Pancreas (tissue), 10 donors: ENCODE results near the gene SRPRB. TPM values are rescaled to one million over a fixed set of nuclear protein-coding genes. Genes with fewer than 3 reads are reported as not detected.

Experiments used
- ATAC-seq, 4 donors: fragments of 200-7000 bp; cut with Tn5 transposase; one replicate each; pipeline versions ENCODE4 v1.8.0 to v1.9.1; 2020; ENCODE audit warnings: mild to moderate bottlenecking in 4 of 4, moderate library complexity in 4 of 4
- DNase-seq, 6 donors: peaks; one replicate each; pipeline ENCODE4 v3.0.0-alpha.2; 2020
- FAIRE-seq: peaks from 2 replicates; lab custom pipeline; 2012; peaks lifted over from hg19 to GRCh38; lab: Jason Lieb, UNC
- H3K27ac ChIP-seq, 4 donors: fragments of 200-600 bp; sonication (generic); 1 replicate in 3 of 4; 2 replicates in 1 of 4; pipeline versions ENCODE4 v1.5.0 to v1.8.0; 2020
- H3K27me3 ChIP-seq, 4 donors: fragments of 200-600 bp; one replicate each; pipeline ENCODE4 v1.8.0; 2021
- H3K36me3 ChIP-seq, 3 donors: fragments of 200-600 bp; sonication (generic) in 1 of 3; one replicate each; pipeline versions ENCODE4 v1.5.0 to v1.8.0; 2020 to 2021
- H3K4me1 ChIP-seq, 3 donors: fragments of 200-600 bp; one replicate each; pipeline ENCODE4 v1.8.0; 2021
- H3K4me3 ChIP-seq, 4 donors: fragments of 200-600 bp; sonication (generic) in 2 of 4; one replicate each; pipeline versions ENCODE4 v1.5.0 to v1.8.0; 2020 to 2021
- H3K9me3 ChIP-seq, 4 donors: fragments of 200-600 bp; one replicate each; pipeline ENCODE4 v1.8.0; 2021
- CTCF ChIP-seq, 4 donors: fragments of 200-600 bp; sonication (generic) in 3 of 4; IDR thresholded peaks; one replicate each; pipeline versions ENCODE4 v1.5.0 to v1.8.0; 2021; ENCODE audit warnings: antibody characterized with exemption in 4 of 4
- WGBS, 2 donors: extraction: QIAGEN DNeasy Blood & Tissue Kit; methylation state at CpG; one replicate each; pipeline ENCODE4 v1.1.7; 2013; 5-methylcytosine and 5-hydroxymethylcytosine counted together
- intact Hi-C, 3 donors: fragments of 100-400 bp; cut with DNase I; formaldehyde crosslinking; loops; one replicate each; pipeline versions ENCODE4 v1.11.1 to v1.14.2; 2022
- polyA plus RNA-seq, 2 donors: library from polyadenylated mRNA; stranded (reverse); fragments of 200-250 nt; gene quantifications; one replicate each; pipeline ENCODE4 v1.2.3, GENCODE V29; 2013
- total RNA-seq, 6 donors: library from RNA; stranded (reverse); fragmentation: NEBNext Ultra II Directional in 4 of 6; extraction: Animal tissue kit (Norgen Biotek cat#: 25700) in 4 of 6; gene quantifications; one replicate each; pipeline versions ENCODE4 v1.2.1 to v1.2.4, GENCODE V29; 2021 to 2023
- donor health status: healthy with polysubstance abuse.
- donor health status: DM: no; HTN: no; CAD: no; lungs with moderate emphysema.
- donor health status: DM: no; HTN: no; CAD: no.
- donor health status: control.
- donor health status: control.
- donor health status: Bipolar disorder and iron deficiency.
- donor health status: DM: yes; HTN: yes; CAD: no.
- donor health status: DM: no; HTN: no; CAD: no.
- donor health status: DM: no; HTN: no; CAD: no.
- donor health status: DM: yes; HTN: yes; CAD: no.

SRPRB gene
- total and polyA plus RNA-seq, 8 donors, result 37.0 to 132 (median 75.3) TPM

GRCh38 chr3:133835961-133836360 is 30.3 kb downstream of the SRPRB start:
- H3K9me3 ChIP-seq, result no peaks in the 10 kb centered on the region
- 81 to 82% methylated on average over 4 of the region's 4 CpGs for WGBS, 2 donors
- H3K36me3 ChIP-seq, result no peaks in the 10 kb centered on the region
- intact Hi-C loops, result no loop called here
- H3K4me1 ChIP-seq, result no peaks in the 10 kb centered on the region
- no peak overlapping the region for H3K4me3 ChIP-seq
- H3K27ac ChIP-seq, result no peak overlapping the region
- DNase-seq (peak in 1 of 6 donors; percentile 2), ATAC-seq (no peak), FAIRE-seq (no peak)
- TF ChIP-seq CTCF (IDR thresholded peaks at IDR 0.05), result no peak
- no peaks in the 10 kb centered on the region for H3K27me3 ChIP-seq

- Histone ChIP-seq H3K27me3 (no peaks in the 10 kb centered on the region), H3K27ac (no peak overlapping the region), H3K4me3 (no peak overlapping the region), H3K36me3 (no peaks in the 10 kb centered on the region), H3K4me1 (no peaks in the 10 kb centered on the region), H3K9me3 (no peaks in the 10 kb centered on the region)
- DNase-seq (no peak), ATAC-seq (no peak), FAIRE-seq (no peak)
- 82 to 84% methylated on average over 6 of the region's 6 CpGs for WGBS, 2 donors
- no peak for TF ChIP-seq CTCF (IDR thresholded peaks at IDR 0.05)
- intact Hi-C loops, result no loop called here
Observed at GRCh38 chr3:133836497-133837158, 31.0 kb downstream of the SRPRB start.

- Histone ChIP-seq H3K36me3 (no peaks in the 10 kb centered on the region), H3K27ac (no peak overlapping the region), H3K4me1 (no peaks in the 10 kb centered on the region), H3K4me3 (no peak overlapping the region), H3K9me3 (no peaks in the 10 kb centered on the region), H3K27me3 (no peaks in the 10 kb centered on the region)
- ATAC-seq, result no peak
- no peak for TF ChIP-seq CTCF (IDR thresholded peaks at IDR 0.05)
- 89 to 92% methylated on average over 22 of the region's 22 CpGs for WGBS, 2 donors
- DNase-seq, result peak in 1 of 6 donors; percentile 5
- no peak for FAIRE-seq
- intact Hi-C loops, result no loop called here
Observed at GRCh38 chr3:133837487-133838295, 32.1 kb downstream of the SRPRB start.

- H3K4me1 ChIP-seq, result no peaks in the 10 kb centered on the region
- ATAC-seq (no peak), FAIRE-seq (no peak), DNase-seq (no peak)
- no peaks in the 10 kb centered on the region for H3K36me3 ChIP-seq
- TF ChIP-seq CTCF (IDR thresholded peaks at IDR 0.05), result no peak
- WGBS, 2 donors, result 86 to 87% methylated on average over 4 of the region's 4 CpGs
- H3K27me3 ChIP-seq, result no peaks in the 10 kb centered on the region
- H3K4me3 ChIP-seq, result no peak overlapping the region
- no peak overlapping the region for H3K27ac ChIP-seq
- no peaks in the 10 kb centered on the region for H3K9me3 ChIP-seq
- intact Hi-C loops, result no loop called here
Observed at GRCh38 chr3:133838296-133838789, 32.7 kb downstream of the SRPRB start.
